Ramos (cell line): Measurements from ENCODE around the gene ZNF865.

ENCODE experiments used
- in situ Hi-C: fragments of 300-500 bp; cut with MboI; formaldehyde crosslinking; loops from one replicate; pipeline ENCODE4 v1.14.3; 2022; ENCODE audit warnings: low sequenced_read_pairs; ENCODE audit not compliant: unreplicated experiment

The ZNF865 gene

GRCh38 chr19:55654323-55654867, 48.9 kb downstream of the ZNF865 start:
- in situ Hi-C loops, result loop anchor here (25.0 kb wide), 1 partner anchor 1467 kb away; the partner anchor contains the start of genes MBOAT7 and TSEN34

- in situ Hi-C loops, result loop anchor here (25.0 kb wide), 1 partner anchor 1468 kb away; the partner anchor contains the start of genes MBOAT7 and TSEN34
These were observed 49.6 kb downstream of the ZNF865 start, which contains the start of gene U2AF2 for GRCh38 chr19:55654868-55655647. Gene U2AF2, plus strand, starts transcription at chr19:55655035. Its CDS starts 70 bp downstream, at chr19:55655105.

DNA sequence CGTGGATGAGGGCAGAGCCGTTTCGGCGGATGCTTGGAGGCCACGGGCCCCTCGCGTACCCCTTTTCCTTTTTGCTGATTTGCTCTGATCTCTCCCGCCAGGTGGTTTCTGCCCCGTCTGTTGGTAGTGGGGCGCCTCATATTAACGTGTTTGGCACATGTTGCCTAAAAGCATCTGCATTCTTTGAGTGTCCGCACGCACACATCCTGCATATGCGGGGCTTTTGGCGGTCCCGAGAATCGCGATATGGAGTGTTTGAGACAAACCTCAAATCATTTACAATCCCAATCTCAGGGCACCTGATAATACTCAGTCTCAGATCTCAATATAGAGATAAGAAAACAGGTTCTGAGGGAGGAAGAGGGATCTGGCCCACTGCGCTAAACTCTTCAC, 50.2 kb downstream of the ZNF865 start:
- in situ Hi-C loops, result loop anchor here (25.0 kb wide), 1 partner anchor 1468 kb away; the partner anchor contains the start of genes MBOAT7 and TSEN34

DNA sequence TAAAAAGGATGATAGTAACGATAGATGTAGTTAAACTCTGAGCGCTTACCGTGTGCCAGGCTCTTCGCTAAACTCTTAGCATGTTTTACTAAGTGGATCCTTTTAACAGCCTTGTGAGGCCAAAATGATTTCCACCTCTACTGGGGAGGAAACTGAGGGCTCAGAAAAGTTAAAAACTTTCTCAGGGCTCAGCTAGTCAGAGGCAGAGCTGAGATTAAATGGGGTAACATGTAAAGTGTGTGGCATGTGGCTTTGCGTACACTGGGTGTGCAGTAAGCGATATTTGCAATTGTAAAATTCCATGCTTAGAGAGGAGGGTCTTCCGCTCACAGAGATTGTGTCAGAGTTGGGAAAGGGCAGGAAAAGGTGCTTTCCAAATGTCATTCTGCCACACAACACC, 51.1 kb downstream of the ZNF865 start:
- in situ Hi-C loops, result loop anchor here (25.0 kb wide), 1 partner anchor 1469 kb away; the partner anchor contains the start of genes MBOAT7 and TSEN34

GRCh38 chr19:55656988-55657747, 51.7 kb downstream of the ZNF865 start:
- in situ Hi-C loops, result loop anchor here (25.0 kb wide), 1 partner anchor 1470 kb away; the partner anchor contains the start of genes MBOAT7 and TSEN34

GRCh38 chr19:55658846-55659459, 53.5 kb downstream of the ZNF865 start:
- in situ Hi-C loops, result loop anchor here (25.0 kb wide), 1 partner anchor 1472 kb away; the partner anchor contains the start of genes MBOAT7 and TSEN34

- in situ Hi-C loops, result loop anchor here (25.0 kb wide), 1 partner anchor 1473 kb away; the partner anchor contains the start of genes MBOAT7 and TSEN34
These were observed 54.4 kb downstream of the ZNF865 start for GRCh38 chr19:55659822-55660221.

DNA sequence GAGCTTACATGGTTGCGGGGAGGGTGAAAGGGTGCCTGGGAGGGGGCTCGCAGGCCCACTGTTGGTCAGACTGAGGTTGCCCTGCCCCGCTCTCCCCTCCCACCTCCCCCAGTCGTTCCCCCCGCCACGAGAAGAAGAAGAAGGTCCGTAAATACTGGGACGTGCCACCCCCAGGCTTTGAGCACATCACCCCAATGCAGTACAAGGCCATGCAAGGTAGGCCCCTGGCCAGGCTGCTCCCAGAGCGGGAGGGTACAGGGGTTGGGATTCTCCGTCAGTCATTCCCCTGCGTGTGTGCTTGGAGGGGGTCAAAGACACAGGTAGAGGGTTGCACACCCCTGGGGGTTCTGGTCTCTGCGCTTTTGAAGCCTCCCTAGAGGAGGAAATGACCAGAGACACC, 55.0 kb downstream of the ZNF865 start:
- in situ Hi-C loops, result loop anchor here (25.0 kb wide), 1 partner anchor 1473 kb away; the partner anchor contains the start of genes MBOAT7 and TSEN34

DNA sequence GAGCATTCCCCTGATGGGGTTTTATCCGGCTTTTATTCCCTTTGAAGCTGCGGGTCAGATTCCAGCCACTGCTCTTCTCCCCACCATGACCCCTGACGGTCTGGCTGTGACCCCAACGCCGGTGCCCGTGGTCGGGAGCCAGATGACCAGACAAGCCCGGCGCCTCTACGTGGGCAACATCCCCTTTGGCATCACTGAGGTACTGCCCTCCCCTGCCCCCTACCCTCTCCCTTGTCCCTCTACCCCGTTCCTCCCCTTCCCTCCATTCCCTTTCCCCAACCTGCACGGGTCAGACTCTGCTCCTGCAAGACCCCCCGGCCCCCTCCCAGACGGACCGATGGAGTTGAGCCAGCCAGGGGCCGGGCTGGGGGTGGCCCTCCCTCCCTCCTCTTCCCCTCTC, 55.5 kb downstream of the ZNF865 start:
- in situ Hi-C loops, result loop anchor here (25.0 kb wide), 1 partner anchor 1474 kb away; the partner anchor contains the start of genes MBOAT7 and TSEN34

DNA sequence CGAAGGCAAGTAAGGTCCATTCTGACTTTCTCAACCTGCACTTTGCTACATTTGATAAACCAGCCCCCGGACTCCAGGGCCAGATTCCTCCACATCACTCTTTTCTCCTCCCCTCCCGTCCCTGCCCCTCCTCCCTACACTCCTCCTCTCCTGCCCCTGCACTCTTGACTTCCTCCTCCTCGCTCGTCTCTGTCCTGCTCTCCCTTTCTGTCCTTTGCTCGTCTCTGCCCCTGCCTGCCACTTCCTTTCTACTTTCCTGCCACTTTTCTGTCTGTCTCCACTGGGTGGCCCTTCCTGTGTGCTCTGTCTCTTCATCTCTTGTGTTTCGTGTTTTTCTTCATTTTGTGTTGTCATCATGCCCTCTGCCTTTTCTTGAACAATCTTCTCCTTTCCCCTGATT, 56.4 kb downstream of the ZNF865 start:
- in situ Hi-C loops, result loop anchor here (25.0 kb wide), 1 partner anchor 1475 kb away; the partner anchor contains the start of genes MBOAT7 and TSEN34

DNA sequence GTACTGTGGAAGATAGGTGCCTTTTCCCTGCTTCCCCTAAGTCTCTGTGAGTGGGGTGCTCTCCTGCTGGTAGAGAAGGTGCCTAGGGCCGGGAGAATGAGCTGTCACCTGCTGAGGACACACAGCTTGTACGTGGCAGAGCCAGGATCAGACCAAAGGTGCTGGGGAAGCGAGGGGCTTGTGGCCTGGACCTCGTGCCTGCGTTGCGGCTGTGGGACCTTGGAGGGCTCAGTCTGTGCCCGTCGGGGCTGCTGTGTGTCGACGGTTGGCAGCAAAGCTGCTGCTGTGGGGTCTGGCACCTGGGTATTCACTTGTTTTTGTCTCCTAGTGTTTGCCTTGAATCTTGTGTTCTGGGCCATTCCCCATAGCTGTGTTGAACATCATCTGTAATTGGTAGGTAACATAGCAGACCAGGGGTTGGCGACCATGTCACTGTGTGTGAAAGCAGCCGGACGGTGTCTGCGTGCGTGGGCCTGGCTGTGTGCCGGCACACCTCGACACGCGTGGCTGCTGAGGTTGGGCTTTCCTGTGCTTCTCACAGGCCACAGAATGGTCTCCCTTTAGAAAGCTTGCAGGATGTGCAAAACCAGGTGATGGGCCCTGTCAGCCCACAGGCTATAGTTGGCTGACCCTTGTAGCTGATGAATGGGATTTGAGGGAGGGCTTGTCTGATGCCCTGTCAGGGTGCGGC, 58.5 kb downstream of the ZNF865 start:
- in situ Hi-C loops, result loop anchor here (25.0 kb wide), 1 partner anchor 1477 kb away; the partner anchor contains the start of genes MBOAT7 and TSEN34

DNA sequence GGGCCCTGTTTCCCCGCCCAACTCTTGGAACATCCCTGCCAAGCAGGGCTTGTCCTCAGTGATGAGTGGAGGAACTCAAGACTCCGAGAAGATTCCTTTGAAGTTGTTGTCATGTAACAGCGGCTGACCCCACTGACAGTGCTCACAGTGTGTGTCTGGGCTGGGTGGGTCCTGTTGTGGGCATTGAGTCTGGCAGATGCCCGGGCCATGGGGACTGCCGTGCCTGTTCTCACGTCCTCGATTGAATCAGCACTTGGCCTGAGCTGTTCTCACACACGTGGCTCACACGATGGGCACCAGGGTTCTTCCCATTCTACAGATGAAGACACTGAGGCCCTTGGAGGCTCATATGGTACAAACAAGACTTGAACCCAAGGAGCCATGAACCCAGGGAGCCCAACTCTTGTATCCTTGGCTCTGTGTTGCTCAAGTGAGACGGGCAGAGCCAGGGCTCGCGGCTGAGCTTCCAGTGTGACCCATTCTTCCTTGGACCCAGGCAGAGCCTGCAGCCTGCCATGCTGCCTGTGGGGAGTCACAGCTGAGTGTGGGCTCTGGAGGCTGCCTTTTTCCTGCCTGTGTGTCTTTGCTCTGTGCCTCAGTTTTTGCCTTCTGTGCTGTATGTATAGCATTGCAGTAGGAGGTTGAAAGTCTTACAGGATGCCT, 61.0 kb downstream of the ZNF865 start:
- in situ Hi-C loops, result loop anchor here (25.0 kb wide), 1 partner anchor 1479 kb away; the partner anchor contains the start of genes MBOAT7 and TSEN34
